ENCODE data around the gene GRIN2A. TPM values are rescaled to one million over a fixed set of nuclear protein-coding genes. Genes with fewer than 3 reads are reported as not detected.

GRIN2A gene
- total and polyA plus RNA-seq, 2 donors (not counting 1 experiment from before 2014, with no cell fraction given): 0.44 TPM; not detected in 1

DNA sequence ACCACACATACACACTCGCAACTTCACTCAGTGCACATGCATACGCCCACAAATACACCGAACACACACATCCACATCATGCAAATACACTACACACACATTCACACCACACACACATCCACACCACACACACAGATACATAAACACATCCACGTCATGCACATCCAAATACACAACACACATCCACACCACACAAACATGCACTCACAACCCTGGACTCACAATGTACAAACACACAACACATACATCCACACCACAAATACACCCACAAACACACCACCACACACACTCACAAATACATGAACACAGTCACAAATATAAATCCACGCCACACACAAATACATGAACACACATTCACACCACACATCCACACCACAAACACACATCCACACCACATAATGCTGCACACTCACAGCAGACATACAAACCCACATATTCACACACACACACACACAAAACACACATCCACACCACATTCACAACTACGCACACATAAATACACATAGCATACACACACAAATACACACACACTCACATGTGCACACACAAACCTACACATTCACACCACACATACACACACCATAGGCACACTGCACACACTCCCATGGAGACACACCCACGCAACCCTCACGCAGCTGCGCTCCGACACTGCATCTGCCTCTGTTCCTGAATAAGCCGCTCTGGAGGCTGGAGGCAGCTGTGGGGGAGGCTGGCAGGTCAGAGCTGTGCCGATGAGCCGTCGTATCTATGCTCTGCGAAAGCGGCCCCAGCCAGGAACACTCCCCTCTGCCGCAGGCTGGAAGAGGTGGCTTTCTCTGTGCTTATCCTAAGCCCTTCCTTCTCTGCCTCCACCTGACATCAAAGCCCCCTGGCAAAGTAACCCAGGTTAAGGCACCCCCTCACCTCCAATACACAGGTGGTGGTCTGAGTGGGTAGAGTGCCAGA lies 141.8 kb downstream of the GRIN2A start:
- Histone ChIP-seq H4K20me1 (ENCODE audit: control insufficient read depth, insufficient read depth, low read length, poor library complexity, severe bottlenecking) (no peaks in the 10 kb centered on the region), H3K4me3 (ENCODE audit: control extremely low read depth in 1 of 5, extremely low read depth in 1 of 5, insufficient read depth in 1 of 5, low read depth in 2 of 5, low read length in 4 of 5) (no peak overlapping the region), H3K4me1 (ENCODE audit: control insufficient read depth in 2 of 2, insufficient read depth in 2 of 2, low read length in 2 of 2) (peaks cover 8 to 9% of the 10 kb centered on the region in 2 donors), H3K27ac (ENCODE audit: low read length in 2 of 2) (no peak overlapping the region), H3K79me2 (ENCODE audit: control insufficient read depth, insufficient read depth, low read length) (no peaks in the 10 kb centered on the region), H2AFZ (ENCODE audit: insufficient read depth, low read depth, low read length, poor library complexity, severe bottlenecking) (no peak overlapping the region), H3K27me3 (replicated peaks in 1 of 4; ENCODE audit: control extremely low read depth in 1 of 4, control insufficient read depth in 3 of 4, insufficient read depth in 4 of 4, low read length in 3 of 4) (peaks cover 0 to 18% (median 10%) of the 10 kb centered on the region in 4 experiments), H3K36me3 (replicated peaks in 1 of 2; ENCODE audit: control extremely low read depth in 1 of 2, control insufficient read depth in 1 of 2, extremely low read depth in 1 of 2, insufficient read depth in 2 of 2, low read length in 1 of 2) (no peaks in the 10 kb centered on the region), H3K9ac (ENCODE audit: low read length) (no peak overlapping the region), H3K9me3 (ENCODE audit: control extremely low read depth in 1 of 3, control insufficient read depth in 2 of 3, insufficient read depth in 1 of 3, low read length in 2 of 3) (peaks cover 0 to 11% (median 0%) of the 10 kb centered on the region in 3 donors), H3K4me2 (replicated peaks; ENCODE audit: low read depth, low read length, poor library complexity, severe bottlenecking) (no peak overlapping the region)
- H3K27me3 Mint-ChIP-seq: peaks cover 19% of the 10 kb centered on the region
- DNase-seq (no peak), ATAC-seq (ENCODE audit: low read depth) (no peak)
- no peak for TF ChIP-seq EZH2 (IDR thresholded peaks at IDR 0.05; ENCODE audit: borderline replicate concordance, insufficient read depth, low read depth, low read length, poor library complexity, severe bottlenecking)
- TF ChIP-seq CTCF (IDR thresholded peaks at IDR 0.05): no peak
- H3K4me3 Mint-ChIP-seq: no peak overlapping the region
- intact Hi-C loops (cut with micrococcal nuclease): no loop called here
- H3K27ac Mint-ChIP-seq: no peak overlapping the region
- ChIA-PET POLR2A (no interaction called here), CTCF (no interaction called here)
- H3K9me3 Mint-ChIP-seq (ENCODE audit: insufficient read depth): no peaks in the 10 kb centered on the region
- 72% methylated on average over 14 of the region's 17 CpGs for WGBS (ENCODE audit: insufficient coverage)
- H3K4me1 Mint-ChIP-seq: peaks cover 5% of the 10 kb centered on the region
